Cardiac muscle cell (in vitro differentiated cells and primary cell): ENCODE data around the gene CBY2. TPM values are rescaled to one million over a fixed set of nuclear protein-coding genes. Genes with fewer than 3 reads are reported as not detected.

Experiments
- DNase-seq, 2 donors: peaks; one replicate each; pipeline versions ENCODE4 v3.0.0 to v3.0.0-alpha.2; 2010 to 2017; ENCODE audit warnings: low read depth in 1 of 2, low spot score in 1 of 2
- H3K27ac ChIP-seq: fragments of 200-600 bp; sonication (generic); 2 replicates; pipeline ENCODE4 v1.5.1; 2016
- H3K27me3 ChIP-seq: fragments of 200-600 bp; sonication (generic); 2 replicates; pipeline ENCODE4 v1.6.0; 2016; ENCODE audit warnings: control low read depth
- H3K36me3 ChIP-seq: fragments of 200-600 bp; sonication (generic); 2 replicates; pipeline ENCODE4 v1.5.1; 2016; ENCODE audit warnings: control low read depth
- H3K4me1 ChIP-seq: fragments of 200-600 bp; sonication (generic); 2 replicates; pipeline ENCODE4 v1.8.1; 2017; ENCODE audit warnings: low read depth, mild to moderate bottlenecking, mixed run types
- H3K4me3 ChIP-seq: fragments of 200-600 bp; sonication (generic); 2 replicates; pipeline ENCODE4 v1.5.1; 2016; ENCODE audit warnings: mild to moderate bottlenecking
- H3K9me3 ChIP-seq: fragments of 200-600 bp; sonication (generic); 2 replicates; pipeline ENCODE4 v1.5.1; 2017; ENCODE audit warnings: low read depth, mild to moderate bottlenecking, control low read depth
- CTCF ChIP-seq: IDR thresholded peaks from 2 replicates; pipeline ENCODE4 v1.5.1; 2012; ENCODE audit warnings: low read depth, mild to moderate bottlenecking, low read length
- polyA plus RNA-seq: library from polyadenylated mRNA; unstranded; fragments of >200 nt; fragmentation: Nextera tagmentation; extraction: Ambion mirVana; gene quantifications from 2 replicates; pipeline ENCODE4 v1.2.1, GENCODE V29; 2016
- total RNA-seq: library from RNA; depleted of rRNA; stranded (reverse); fragments of >200 nt; gene quantifications from 2 replicates; pipeline ENCODE4 v1.2.3, GENCODE V29; 2016

The CBY2 gene
- total and polyA plus RNA-seq, 2 experiments from 2014 or later, result 0.35 TPM; not detected in 1

GRCh38 chr13:45715351-45715750, 13.2 kb downstream of the CBY2 start:
- Histone ChIP-seq H3K36me3 (no peaks in the 10 kb centered on the region), H3K4me1 (no peaks in the 10 kb centered on the region), H3K27ac (no peak overlapping the region), H3K27me3 (no peaks in the 10 kb centered on the region), H3K9me3 (no peaks in the 10 kb centered on the region), H3K4me3 (no peak overlapping the region)
- DNase-seq, result no peak
- TF ChIP-seq CTCF, result no peak

- TF ChIP-seq CTCF, result no peak
- no peaks in the 10 kb centered on the region for H3K27me3 ChIP-seq
- H3K36me3 ChIP-seq, result no peaks in the 10 kb centered on the region
- no peak overlapping the region for H3K27ac ChIP-seq
- no peak for DNase-seq
- H3K9me3 ChIP-seq, result no peaks in the 10 kb centered on the region
- H3K4me1 ChIP-seq, result no peaks in the 10 kb centered on the region
- H3K4me3 ChIP-seq, result no peak overlapping the region
Observed at GRCh38 chr13:45717349-45717748, 15.2 kb downstream of the CBY2 start.

GRCh38 chr13:45718063-45718462, 15.9 kb downstream of the CBY2 start:
- Histone ChIP-seq H3K27me3 (no peaks in the 10 kb centered on the region), H3K4me1 (no peaks in the 10 kb centered on the region), H3K9me3 (no peaks in the 10 kb centered on the region), H3K36me3 (no peaks in the 10 kb centered on the region), H3K4me3 (no peak overlapping the region), H3K27ac (no peak overlapping the region)
- peak; percentile 65 for TF ChIP-seq CTCF
- DNase-seq, result peak; percentile 40 to 53

GRCh38 chr13:45718992-45719391, 16.9 kb downstream of the CBY2 start:
- H3K4me3 ChIP-seq, result no peak overlapping the region
- no peak overlapping the region for H3K27ac ChIP-seq
- no peaks in the 10 kb centered on the region for H3K27me3 ChIP-seq
- H3K9me3 ChIP-seq, result no peaks in the 10 kb centered on the region
- TF ChIP-seq CTCF, result no peak
- DNase-seq, result peak in 1 of 2 donors; percentile 9
- H3K36me3 ChIP-seq, result no peaks in the 10 kb centered on the region
- H3K4me1 ChIP-seq, result no peaks in the 10 kb centered on the region

- no peak for TF ChIP-seq CTCF
- Histone ChIP-seq H3K36me3 (no peaks in the 10 kb centered on the region), H3K4me3 (no peak overlapping the region), H3K27me3 (no peaks in the 10 kb centered on the region), H3K4me1 (no peaks in the 10 kb centered on the region), H3K27ac (no peak overlapping the region), H3K9me3 (no peaks in the 10 kb centered on the region)
- no peak for DNase-seq
Observed at GRCh38 chr13:45721203-45721731, 19.1 kb downstream of the CBY2 start.

- no peaks in the 10 kb centered on the region for H3K27me3 ChIP-seq
- H3K36me3 ChIP-seq, result no peaks in the 10 kb centered on the region
- TF ChIP-seq CTCF, result no peak
- no peak overlapping the region for H3K4me3 ChIP-seq
- H3K9me3 ChIP-seq, result no peaks in the 10 kb centered on the region
- no peak for DNase-seq
- no peak overlapping the region for H3K27ac ChIP-seq
- peaks cover 4% of the 10 kb centered on the region for H3K4me1 ChIP-seq
Observed at GRCh38 chr13:45723798-45724197, 21.7 kb downstream of the CBY2 start.
